GM18909 (cell line): Measurements from ENCODE around the gene SIM2.

Source experiments
- ATAC-seq: cut with Tn5 transposase; IDR thresholded peaks from one replicate; pipeline ENCODE4 v1.9.1; 2021; ENCODE audit warnings: mild to moderate bottlenecking; ENCODE audit not compliant: unreplicated experiment, poor library complexity

Gene SIM2

GRCh38 chr21:36756527-36756926 lies 57.6 kb downstream of the SIM2 start:
- ATAC-seq, result no peak

- ATAC-seq, result no peak
Observed at GRCh38 chr21:36757196-36757595, 58.3 kb downstream of the SIM2 start.

- ATAC-seq, result no peak
Observed at GRCh38 chr21:36759348-36760083, 60.6 kb downstream of the SIM2 start.

GRCh38 chr21:36761685-36762084 lies 62.8 kb downstream of the SIM2 start:
- no peak for ATAC-seq

GRCh38 chr21:36762642-36763041 lies 63.7 kb downstream of the SIM2 start:
- ATAC-seq, result no peak

- ATAC-seq, result no peak
Observed at GRCh38 chr21:36763305-36763704, 64.4 kb downstream of the SIM2 start.

GRCh38 chr21:36765229-36765628 lies 66.3 kb downstream of the SIM2 start:
- ATAC-seq, result no peak

GRCh38 chr21:36766511-36766910 lies 67.6 kb downstream of the SIM2 start:
- ATAC-seq, result no peak

GRCh38 chr21:36767096-36767495 lies 68.2 kb downstream of the SIM2 start:
- no peak for ATAC-seq

- ATAC-seq, result no peak
Observed at GRCh38 chr21:36768496-36768895, 69.6 kb downstream of the SIM2 start.

GRCh38 chr21:36769051-36769839 lies 70.3 kb downstream of the SIM2 start:
- no peak for ATAC-seq

- no peak for ATAC-seq
Observed at GRCh38 chr21:36773117-36773516, 74.2 kb downstream of the SIM2 start.

- no peak for ATAC-seq
Observed at GRCh38 chr21:36773995-36774394, 75.1 kb downstream of the SIM2 start.

- ATAC-seq, result no peak
Observed at GRCh38 chr21:36776981-36777617, 78.2 kb downstream of the SIM2 start.

- no peak for ATAC-seq
Observed at GRCh38 chr21:36780861-36781260, 81.9 kb downstream of the SIM2 start.

- ATAC-seq, result no peak
Observed at GRCh38 chr21:36783612-36784374, 84.9 kb downstream of the SIM2 start.

- no peak for ATAC-seq
Observed at GRCh38 chr21:36784947-36785346, 86.0 kb downstream of the SIM2 start.

- no peak for ATAC-seq
Observed at GRCh38 chr21:36785615-36786014, 86.7 kb downstream of the SIM2 start.

GRCh38 chr21:36786186-36786585 lies 87.3 kb downstream of the SIM2 start:
- no peak for ATAC-seq

- ATAC-seq, result no peak
Observed at GRCh38 chr21:36788120-36788638, 89.3 kb downstream of the SIM2 start.
